DOHH2 (cell line): ENCODE measurements around the gene GHRH.

ENCODE experiments used
- H3F3A ChIP-seq: fragments of 200-600 bp; sonication (generic), shearing (Covaris generic); 2 replicates; pipeline ENCODE4 v1.6.0; 2016; ENCODE audit warnings: antibody characterized with exemption, mild to moderate bottlenecking; ENCODE audit not compliant: control insufficient read depth, insufficient read depth
- H3K27ac ChIP-seq: fragments of 200-600 bp; sonication (generic); 2 replicates; pipeline ENCODE4 v1.5.1; 2014; ENCODE audit warnings: low read depth, mild to moderate bottlenecking, low read length, moderate library complexity
- H3K27me3 ChIP-seq: fragments of 200-600 bp; sonication (generic); 2 replicates; pipeline ENCODE4 v1.6.1; 2014; ENCODE audit warnings: mild to moderate bottlenecking, low read length, mixed read lengths; ENCODE audit not compliant: control insufficient read depth
- H3K36me3 ChIP-seq: fragments of 200-600 bp; sonication (generic); 2 replicates; pipeline ENCODE4 v1.6.1; 2014; ENCODE audit warnings: mild to moderate bottlenecking, low read length, moderate library complexity, mixed read lengths; ENCODE audit not compliant: control insufficient read depth
- H3K4me1 ChIP-seq: fragments of 200-600 bp; sonication (generic); 2 replicates; pipeline ENCODE4 v1.6.1; 2014; ENCODE audit warnings: mild to moderate bottlenecking, low read length, mixed read lengths; ENCODE audit not compliant: control insufficient read depth
- H3K4me2 ChIP-seq: fragments of 200-600 bp; sonication (generic); 2 replicates; pipeline ENCODE4 v1.6.0; 2014; ENCODE audit warnings: mild to moderate bottlenecking, low read length, moderate library complexity
- H3K4me3 ChIP-seq: fragments of 200-600 bp; sonication (generic); 2 replicates; pipeline ENCODE4 v1.5.1; 2014; ENCODE audit warnings: mild to moderate bottlenecking, low read length, mixed read lengths
- H3K79me2 ChIP-seq: fragments of 200-600 bp; sonication (generic); 2 replicates; pipeline ENCODE4 v1.6.1; 2014; ENCODE audit warnings: mild to moderate bottlenecking, low read length, mixed read lengths; ENCODE audit not compliant: control insufficient read depth
- H3K9me2 ChIP-seq: fragments of 200-600 bp; sonication (generic); replicated peaks from 2 replicates; pipeline ENCODE4 v1.6.1; 2014; ENCODE audit warnings: mild to moderate bottlenecking, low read length, mixed read lengths; ENCODE audit not compliant: control insufficient read depth
- H3K9me3 ChIP-seq: fragments of 200-600 bp; sonication (generic); 2 replicates; pipeline ENCODE4 v1.6.1; 2014; ENCODE audit warnings: antibody characterized with exemption, low read length, mixed read lengths; ENCODE audit not compliant: control insufficient read depth, insufficient read depth
- H4K20me1 ChIP-seq: fragments of 200-600 bp; sonication (generic); 2 replicates; pipeline ENCODE4 v1.6.0; 2014; ENCODE audit warnings: low read depth, mild to moderate bottlenecking, antibody characterized with exemption, low read length, moderate library complexity; ENCODE audit not compliant: control insufficient read depth, insufficient read depth
- CTCF ChIP-seq: fragments of 200-600 bp; sonication (generic); IDR thresholded peaks from one replicate; pipeline ENCODE4 v1.5.1; 2014; ENCODE audit warnings: antibody characterized with exemption, mild to moderate bottlenecking, low read depth, low read length; ENCODE audit not compliant: poor library complexity, severe bottlenecking
- EZH2phosphoT487 ChIP-seq: fragments of 200-600 bp; sonication (generic); IDR thresholded peaks from 2 replicates; pipeline ENCODE4 v1.6.1; 2017; ENCODE audit warnings: borderline replicate concordance, mild to moderate bottlenecking, antibody characterized with exemption, low read length, moderate library complexity, mixed read lengths

The GHRH gene

GRCh38 chr20:37205130-37205529 lies 56.5 kb downstream of the GHRH start:
- H3K9me2 ChIP-seq = no peaks in the 10 kb centered on the region
- TF ChIP-seq EZH2phosphoT487 = no peak
- H3K27me3 ChIP-seq = no peaks in the 10 kb centered on the region

GRCh38 chr20:37204056-37204455 lies 57.6 kb downstream of the GHRH start:
- no peaks in the 10 kb centered on the region for H3K4me1 ChIP-seq
- H4K20me1 ChIP-seq = no peaks in the 10 kb centered on the region
- no peaks in the 10 kb centered on the region for H3K9me3 ChIP-seq
- TF ChIP-seq EZH2phosphoT487 = no peak
- no peak for TF ChIP-seq CTCF
- H3K27ac ChIP-seq = no peak overlapping the region
- peaks cover 7% of the 10 kb centered on the region for H3F3A ChIP-seq
- H3K9me2 ChIP-seq = no peaks in the 10 kb centered on the region
- H3K4me2 ChIP-seq = no peak overlapping the region
- H3K79me2 ChIP-seq = peaks cover 31% of the 10 kb centered on the region
- H3K27me3 ChIP-seq = no peaks in the 10 kb centered on the region
- no peak overlapping the region for H3K4me3 ChIP-seq
- H3K36me3 ChIP-seq = peaks cover 96% of the 10 kb centered on the region

More at GRCh38 chr20:37205130-37205529, 56.5 kb downstream of the GHRH start:
- Histone ChIP-seq H3K4me1 (no peaks in the 10 kb centered on the region), H3K9me3 (no peaks in the 10 kb centered on the region), H3K79me2 (peaks cover 27% of the 10 kb centered on the region), H3F3A (peaks cover 7% of the 10 kb centered on the region), H4K20me1 (no peaks in the 10 kb centered on the region), H3K27ac (no peak overlapping the region), H3K4me3 (no peak overlapping the region), H3K36me3 (peaks cover 98% of the 10 kb centered on the region), H3K4me2 (no peak overlapping the region)

- Histone ChIP-seq H3K27me3 (no peaks in the 10 kb centered on the region), H3K36me3 (peaks cover 97% of the 10 kb centered on the region), H3K4me3 (no peak overlapping the region), H3K79me2 (peaks cover 48% of the 10 kb centered on the region), H4K20me1 (no peaks in the 10 kb centered on the region), H3K4me2 (no peak overlapping the region), H3K4me1 (no peaks in the 10 kb centered on the region), H3K9me2 (no peaks in the 10 kb centered on the region), H3K27ac (no peak overlapping the region), H3F3A (peaks cover 7% of the 10 kb centered on the region), H3K9me3 (no peaks in the 10 kb centered on the region)
- TF ChIP-seq CTCF (peak; percentile 72), EZH2phosphoT487 (no peak)
Observed at GRCh38 chr20:37202267-37202943, 59.2 kb downstream of the GHRH start.

- H3K4me3 ChIP-seq = no peak overlapping the region
- peaks cover 7% of the 10 kb centered on the region for H3F3A ChIP-seq
- H3K9me3 ChIP-seq = no peaks in the 10 kb centered on the region
- no peaks in the 10 kb centered on the region for H3K27me3 ChIP-seq
- peaks cover 1% of the 10 kb centered on the region; the same call in 1 of the 2 replicates for H4K20me1 ChIP-seq
- no peak overlapping the region for H3K4me2 ChIP-seq
- no peak for TF ChIP-seq EZH2phosphoT487
- no peak for TF ChIP-seq CTCF
- H3K27ac ChIP-seq = no peak overlapping the region
- no peaks in the 10 kb centered on the region for H3K4me1 ChIP-seq
- no peaks in the 10 kb centered on the region for H3K9me2 ChIP-seq
- peaks cover 97% of the 10 kb centered on the region for H3K36me3 ChIP-seq
- peaks cover 54% of the 10 kb centered on the region for H3K79me2 ChIP-seq
Observed at GRCh38 chr20:37201827-37202162, 59.8 kb downstream of the GHRH start.
